Embryonic facial prominence (tissue), 1 donor: ENCODE measurements around the gene CDH5.

ENCODE experiments used
- DNase-seq: peaks from one replicate; pipeline ENCODE4 v3.0.0-alpha.2; 2016; ENCODE audit errors: extremely low spot score

Gene CDH5

GRCh38 chr16:66354034-66354909 lies 12.2 kb upstream of the CDH5 start:
- DNase-seq = no peak

GRCh38 chr16:66355526-66355925 lies 11.0 kb upstream of the CDH5 start:
- DNase-seq = no peak

GRCh38 chr16:66357523-66357928 lies 9.0 kb upstream of the CDH5 start:
- peak; percentile 68 for DNase-seq

- no peak for DNase-seq
These were observed 8.3 kb upstream of the CDH5 start for GRCh38 chr16:66358231-66358630.

GRCh38 chr16:66359012-66359411 lies 7.5 kb upstream of the CDH5 start:
- DNase-seq = no peak

GRCh38 chr16:66359811-66360608 lies 6.5 kb upstream of the CDH5 start:
- DNase-seq = no peak

- DNase-seq = no peak
These were observed 5.7 kb upstream of the CDH5 start for GRCh38 chr16:66360624-66361324.

- no peak for DNase-seq
These were observed 4.8 kb upstream of the CDH5 start for GRCh38 chr16:66361604-66362135.

- no peak for DNase-seq
These were observed 3.2 kb upstream of the CDH5 start for GRCh38 chr16:66363211-66363777.

- DNase-seq = no peak
These were observed 2.2 kb upstream of the CDH5 start for GRCh38 chr16:66364117-66364958.

GRCh38 chr16:66364959-66365306 lies 1.6 kb upstream of the CDH5 start:
- no peak for DNase-seq

GRCh38 chr16:66365651-66366050 lies 840 bp upstream of the CDH5 start:
- no peak for DNase-seq

GRCh38 chr16:66367968-66368891 lies 1.7 kb downstream of the CDH5 start:
- no peak for DNase-seq

GRCh38 chr16:66369055-66369592 lies 2.6 kb downstream of the CDH5 start:
- DNase-seq = no peak

- DNase-seq = no peak
These were observed 4.5 kb downstream of the CDH5 start for GRCh38 chr16:66370786-66371684.

GRCh38 chr16:66372078-66372897 lies 5.8 kb downstream of the CDH5 start:
- no peak for DNase-seq

- no peak for DNase-seq
These were observed 6.3 kb downstream of the CDH5 start for GRCh38 chr16:66372898-66373155.

GRCh38 chr16:66373667-66374066 lies 7.2 kb downstream of the CDH5 start:
- no peak for DNase-seq
